K562 treated with DMSO at 1 percent for 4 hours (cell line): ENCODE data around the gene ITGAL. TPM values are rescaled to one million over a fixed set of nuclear protein-coding genes. Genes with fewer than 3 reads are reported as not detected.

ENCODE experiments used
- total RNA-seq: library from RNA; unstranded; fragments of 300-600 nt; gene quantifications from 2 replicates; pipeline ENCODE4 v1.2.3, GENCODE V29; 2022; ENCODE audit not compliant: insufficient read depth

The ITGAL gene
- not detected in 2 replicates for total RNA-seq

DNA sequence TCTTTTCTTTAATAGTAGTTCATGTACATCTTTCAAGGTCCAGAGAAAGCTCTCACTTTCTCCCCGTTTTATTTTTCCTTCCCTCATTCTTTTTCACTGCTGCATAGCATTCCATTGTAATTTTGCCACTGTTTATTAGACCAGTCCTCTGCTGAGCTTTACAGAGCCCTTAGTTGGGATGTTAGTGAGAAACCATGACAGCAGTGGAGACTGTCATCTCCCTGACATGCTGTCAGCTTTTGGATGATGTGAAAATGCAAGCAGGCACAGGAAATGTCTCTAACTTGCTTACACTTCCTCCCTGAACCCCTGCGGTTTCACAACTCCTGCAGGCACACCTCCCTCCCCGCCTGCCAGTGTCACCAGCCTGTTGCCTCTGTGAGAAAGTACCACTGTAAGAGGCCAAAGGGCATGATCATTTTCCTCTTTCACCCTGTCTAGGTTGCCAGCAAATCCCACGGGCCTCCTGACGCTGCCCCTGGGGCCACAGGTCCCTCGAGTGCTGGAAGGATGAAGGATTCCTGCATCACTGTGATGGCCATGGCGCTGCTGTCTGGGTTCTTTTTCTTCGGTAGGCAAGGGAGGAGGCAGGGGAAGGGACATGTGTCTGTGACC lies at the start of gene ITGAL:
ITGAL (plus strand) TSS at position 415 of the 615 bp plus-strand sequence; CDS start at position 511, 96 bp downstream.

DNA sequence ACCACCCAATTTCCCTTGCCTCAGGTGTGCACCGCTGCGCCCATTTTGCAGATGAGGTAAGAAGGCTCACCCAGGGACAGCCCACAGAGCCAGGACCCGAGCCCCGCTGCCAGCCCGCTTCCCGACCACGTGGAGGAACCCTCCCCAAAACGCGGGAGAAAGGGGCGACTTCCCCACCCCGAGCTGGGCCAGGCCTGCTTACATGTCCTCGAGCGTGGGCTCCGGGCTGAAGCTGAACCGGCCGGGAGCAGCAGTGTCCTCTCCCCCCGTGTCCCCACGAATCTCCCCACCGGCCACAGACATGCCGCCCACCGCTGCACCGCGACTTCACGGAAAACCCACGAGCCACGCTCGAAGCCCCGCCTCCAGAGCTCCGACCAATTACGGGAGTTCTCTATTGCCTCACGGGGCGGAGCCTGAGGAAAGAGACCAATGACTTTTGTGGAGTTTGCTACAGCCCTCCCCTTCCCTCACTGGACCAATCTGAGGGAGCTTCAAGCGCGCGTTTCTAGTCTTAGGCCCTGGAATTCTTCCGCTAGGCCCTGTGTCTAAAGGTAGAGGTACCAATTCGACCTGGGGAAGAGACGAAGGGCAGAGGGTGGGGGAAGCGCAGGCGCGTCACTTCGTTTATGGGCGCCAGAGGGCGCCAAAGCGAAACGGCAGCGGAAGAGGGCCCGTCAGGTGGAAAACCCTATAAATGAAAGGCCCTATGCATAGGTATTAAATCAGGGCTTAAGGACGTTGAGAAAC lies 42.7 kb upstream of the ITGAL start, which contains the start of gene DCTPP1:
DCTPP1 (minus strand) TSS at position 353 of the 750 bp plus-strand sequence; CDS start at position 303, 50 bp downstream.

GRCh38 chr16:30445408-30446202 lies 26.9 kb upstream of the ITGAL start, which contains the start of gene SEPHS2:
Gene SEPHS2 (minus strand): TSS chr16:30445874. CDS start chr16:30445727, 147 bp downstream.

GRCh38 chr16:30526137-30526822 lies 53.7 kb downstream of the ITGAL start, which contains the start of gene ZNF768:
Gene ZNF768 (minus strand): TSS chr16:30526566. CDS start chr16:30526413, 153 bp downstream.

GRCh38 chr16:30534368-30535105 lies 62.0 kb downstream of the ITGAL start, which contains the start of gene ZNF747:
Gene ZNF747 (minus strand): TSS chr16:30534858. CDS start chr16:30534679, 179 bp downstream.

DNA sequence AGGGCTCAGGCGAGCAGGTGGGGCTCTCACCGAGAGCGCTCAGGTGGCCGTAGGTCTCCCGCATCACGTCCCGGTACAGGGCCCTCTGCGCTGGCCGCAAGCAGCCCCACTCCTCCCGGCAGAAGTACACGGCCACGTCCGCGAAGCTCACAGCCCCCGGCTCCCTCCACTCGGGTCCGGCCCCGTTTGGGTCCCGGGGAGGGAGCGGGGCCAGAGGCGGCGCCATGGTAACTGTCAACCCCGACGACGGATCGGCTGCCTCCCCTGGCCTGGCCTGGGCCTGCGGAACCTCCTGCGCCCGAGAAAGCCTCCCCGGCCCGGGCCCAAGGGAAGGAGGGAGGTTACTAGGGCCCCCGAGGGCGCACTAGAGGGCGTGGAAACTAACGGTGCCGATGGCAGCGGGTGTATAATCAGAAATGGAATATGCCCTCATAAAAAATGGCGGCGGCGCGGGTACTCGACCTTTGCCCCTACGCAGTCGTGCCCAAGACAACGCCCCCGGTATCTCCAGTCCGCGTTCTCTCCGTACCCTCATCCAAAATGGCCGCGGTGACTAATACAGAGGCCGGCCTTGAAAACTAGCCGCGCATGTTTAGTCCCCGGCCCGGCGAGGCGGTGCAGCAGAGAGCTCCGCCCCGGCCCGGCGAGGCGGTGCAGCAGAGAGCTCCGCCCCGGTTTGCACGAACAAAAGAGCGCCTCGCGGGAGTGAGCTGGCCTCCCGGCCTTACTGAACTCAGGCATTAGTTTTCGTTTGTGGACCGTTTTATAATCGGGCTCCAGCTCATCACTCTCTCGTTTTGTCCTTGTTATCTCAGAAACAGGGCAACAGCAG lies 85.6 kb downstream of the ITGAL start, which contains the start of gene ZNF764:
ZNF764 (minus strand) TSS at position 418 of the 832 bp plus-strand sequence; CDS start at position 226, 192 bp downstream.

DNA sequence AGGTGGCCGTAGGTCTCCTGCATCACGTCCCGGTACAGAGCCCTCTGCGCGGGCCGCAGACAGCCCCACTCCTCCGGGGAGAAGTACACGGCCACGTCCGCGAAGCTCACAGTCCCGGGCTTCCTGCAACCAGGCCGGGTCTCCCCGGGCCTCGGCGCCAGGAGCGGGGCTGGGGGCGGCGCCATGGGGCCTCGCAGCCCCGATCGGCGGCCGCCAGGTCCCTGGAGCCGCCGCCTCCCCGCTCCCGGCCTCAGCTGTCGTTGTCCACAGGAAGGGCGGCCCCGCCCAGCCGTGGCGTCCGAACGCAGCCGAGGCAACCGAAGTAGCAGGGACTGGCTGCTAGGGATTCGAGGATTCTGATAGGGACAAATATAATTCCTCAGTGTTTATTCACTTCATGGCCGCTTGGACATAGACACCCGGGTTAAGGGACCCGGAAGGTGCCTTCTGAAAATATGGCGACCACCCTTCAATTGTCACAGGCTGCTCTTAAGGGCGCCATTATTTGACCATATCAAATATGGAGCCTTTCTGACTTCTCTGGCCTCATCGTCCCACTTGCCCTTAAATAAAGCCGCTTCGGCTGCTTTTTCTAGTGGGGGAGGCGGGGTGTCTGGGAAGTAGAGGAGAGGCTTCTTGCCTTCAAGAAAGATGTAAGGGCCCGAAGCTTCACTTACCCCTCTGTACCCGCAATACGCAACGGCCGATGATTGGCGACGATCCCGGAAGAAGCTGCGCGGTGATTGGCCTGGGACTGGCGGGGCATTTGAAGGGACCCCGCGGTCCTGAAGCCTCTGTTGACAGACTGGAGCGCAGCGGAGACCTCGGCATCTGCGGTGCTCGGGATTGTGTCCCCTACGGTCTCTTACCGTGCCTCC lies 99.1 kb downstream of the ITGAL start, which contains the start of gene ZNF688:
ZNF688 (minus strand) TSS at position 270 of the 878 bp plus-strand sequence; CDS start at position 185, 85 bp downstream.

Other genes starting within 250 kb of the ITGAL start
- gene NPIPB13, start 224.3 kb upstream of the ITGAL start, total RNA-seq = 2.5 and 3.8 TPM in 2 replicates
- gene CD2BP2, start 117.4 kb upstream of the ITGAL start, total RNA-seq = 25.6 and 32.0 TPM in 2 replicates
- 44.5 and 53.6 TPM in 2 replicates for gene TBC1D10B, start 102.2 kb upstream of the ITGAL start, total RNA-seq
- not detected in 2 replicates for gene MYL11, start 97.9 kb upstream of the ITGAL start, total RNA-seq
- gene SEPTIN1, start 90.2 kb upstream of the ITGAL start, total RNA-seq = 1.9 and 2.4 TPM in 2 replicates
- gene ZNF48, start 77.3 kb upstream of the ITGAL start, total RNA-seq = 5.8 and 10.6 TPM in 2 replicates
- 9.1 and 10.3 TPM in 2 replicates for gene ZNF771, start 65.1 kb upstream of the ITGAL start, total RNA-seq
- gene DCTPP1, start 42.7 kb upstream of the ITGAL start, total RNA-seq = 49.1 and 53.8 TPM in 2 replicates
- gene SEPHS2, start 26.9 kb upstream of the ITGAL start, total RNA-seq = 72.3 and 75.1 TPM in 2 replicates
- gene ZNF768, start 53.8 kb downstream of the ITGAL start, total RNA-seq = 64.8 and 75.1 TPM in 2 replicates
- 0.63 and 1.3 TPM in 2 replicates for gene ZNF747, start 62.1 kb downstream of the ITGAL start, total RNA-seq
- 3.2 and 6.6 TPM in 2 replicates for gene ZNF764, start 85.6 kb downstream of the ITGAL start, total RNA-seq
- gene ZNF688, start 99.0 kb downstream of the ITGAL start, total RNA-seq = 3.4 and 5.0 TPM in 2 replicates
- gene ZNF785, start 113.0 kb downstream of the ITGAL start, total RNA-seq = 4.2 and 5.2 TPM in 2 replicates
- gene ZNF689, start 137.6 kb downstream of the ITGAL start, total RNA-seq = 10.6 and 11.7 TPM in 2 replicates
- 55.6 and 57.7 TPM in 2 replicates for gene PRR14, start 178.2 kb downstream of the ITGAL start, total RNA-seq
- gene FBRS, start 185.7 kb downstream of the ITGAL start, total RNA-seq = 53.4 and 54.9 TPM in 2 replicates
- gene SRCAP, start 226.4 kb downstream of the ITGAL start, total RNA-seq = 31.6 and 38.1 TPM in 2 replicates